ENCODE results near the gene CNST.

Gene CNST

GRCh38 chr1:246661451-246661850, 95.2 kb downstream of the CNST start:
- no peak overlapping the region for H3K4me3 ChIP-seq (ENCODE audit: low read depth, low read length)
- no peak overlapping the region for H3K27ac ChIP-seq
- peaks cover 20% of the 10 kb centered on the region for H3K36me3 ChIP-seq
- DNase-seq: no peak
- TF ChIP-seq CTCF (IDR thresholded peaks at IDR 0.05; ENCODE audit: low read depth, low read length): no peak
- no peaks in the 10 kb centered on the region for H3K27me3 ChIP-seq (ENCODE audit: insufficient read depth, low read depth, severe bottlenecking)
- no peaks in the 10 kb centered on the region for H3K9me3 ChIP-seq (ENCODE audit: severe bottlenecking)

- H3K4me3 ChIP-seq (ENCODE audit: low read depth, low read length): no peak overlapping the region
- H3K27me3 ChIP-seq (ENCODE audit: insufficient read depth, low read depth, severe bottlenecking): no peaks in the 10 kb centered on the region
- no peak for TF ChIP-seq CTCF (IDR thresholded peaks at IDR 0.05; ENCODE audit: low read depth, low read length)
- no peak for DNase-seq
- peaks cover 11% of the 10 kb centered on the region for H3K36me3 ChIP-seq
- H3K9me3 ChIP-seq (ENCODE audit: severe bottlenecking): no peaks in the 10 kb centered on the region
- H3K27ac ChIP-seq: no peak overlapping the region
Measured at GRCh38 chr1:246667773-246668172, 101.5 kb downstream of the CNST start.

- H3K36me3 ChIP-seq: peaks cover 11% of the 10 kb centered on the region
- TF ChIP-seq CTCF (IDR thresholded peaks at IDR 0.05; ENCODE audit: low read depth, low read length): no peak
- no peaks in the 10 kb centered on the region for H3K9me3 ChIP-seq (ENCODE audit: severe bottlenecking)
- H3K4me3 ChIP-seq (ENCODE audit: low read depth, low read length): no peak overlapping the region
- no peak for DNase-seq
- H3K27ac ChIP-seq: no peak overlapping the region
- H3K27me3 ChIP-seq (ENCODE audit: insufficient read depth, low read depth, severe bottlenecking): no peaks in the 10 kb centered on the region
Measured at GRCh38 chr1:246669659-246670058, 103.4 kb downstream of the CNST start.

GRCh38 chr1:246674049-246674448, 107.8 kb downstream of the CNST start:
- DNase-seq: no peak
- Histone ChIP-seq H3K36me3 (no peaks in the 10 kb centered on the region; the same call in 1 of the 2 replicates), H3K9me3 (ENCODE audit: severe bottlenecking) (no peaks in the 10 kb centered on the region), H3K4me3 (ENCODE audit: low read depth, low read length) (no peak overlapping the region), H3K27me3 (ENCODE audit: insufficient read depth, low read depth, severe bottlenecking) (no peaks in the 10 kb centered on the region), H3K27ac (no peak overlapping the region)
- TF ChIP-seq CTCF (IDR thresholded peaks at IDR 0.05; ENCODE audit: low read depth, low read length): no peak

GRCh38 chr1:246677842-246678241, 111.6 kb downstream of the CNST start:
- no peak for DNase-seq

More at GRCh38 chr1:246677842-246678241, 111.6 kb downstream of the CNST start:
- Histone ChIP-seq H3K4me3 (ENCODE audit: low read depth, low read length) (no peak overlapping the region), H3K36me3 (no peaks in the 10 kb centered on the region), H3K27me3 (ENCODE audit: insufficient read depth, low read depth, severe bottlenecking) (no peaks in the 10 kb centered on the region), H3K9me3 (ENCODE audit: severe bottlenecking) (no peaks in the 10 kb centered on the region), H3K27ac (no peak overlapping the region)
- TF ChIP-seq CTCF (IDR thresholded peaks at IDR 0.05; ENCODE audit: low read depth, low read length): no peak
